HepG2 (cell line): ENCODE measurements around the gene KAZN. TPM values are rescaled to one million over a fixed set of nuclear protein-coding genes. Genes with fewer than 3 reads are reported as not detected.

Source experiments
- ATAC-seq: fragments of 200-7000 bp; cut with Tn5 transposase; 3 replicates; pipeline ENCODE4 v1.9.1; 2020; ENCODE audit warnings: mild to moderate bottlenecking, moderate library complexity
- BruUV-seq: library from RNA; stranded (reverse); fragments of 400-500 nt; replicated peaks from 2 replicates; lab custom pipeline; 2021; lab: Mats Ljungman, UMichigan
- CTCF ChIA-PET: fragments of 300-600 bp; formaldehyde crosslinking; extraction: SDS; loops from one replicate; lab custom pipeline; 2021; ENCODE audit warnings: low total read pairs, inconsistent platforms, low intra/inter-chr PET ratio; lab: Yijun Ruan, JAX
- POLR2A ChIA-PET: fragments of 350-600 bp; sonication (Branson Sonifier 250); formaldehyde crosslinking; loops from one replicate; lab custom pipeline; 2020; ENCODE audit warnings: antibody characterized with exemption, inconsistent platforms; lab: Yijun Ruan, JAX
- DNase-seq: peaks from one replicate; pipeline ENCODE4 v3.0.0-alpha.2; 2015; ENCODE audit warnings: low spot score
- FAIRE-seq: peaks from 3 replicates; lab custom pipeline; 2011; peaks lifted over from hg19 to GRCh38; lab: Jason Lieb, UNC
- H2AFZ ChIP-seq: one replicate; pipeline ENCODE4 v1.6.1; 2011; ENCODE audit warnings: low read length, inconsistent platforms
- H3K27ac ChIP-seq: fragments of 300-600 bp; 3 replicates; pipeline ENCODE4 v1.8.0; 2011; ENCODE audit warnings: mixed run types, mild to moderate bottlenecking, mixed read lengths, low read length, inconsistent platforms; ENCODE audit not compliant: insufficient read depth; ENCODE audit errors: extremely low read length
- H3K27me3 ChIP-seq, 2 experiments: fragments of 200-600 bp in 1 of 2; 2 replicates in 1 of 2; 3 replicates in 1 of 2; pipeline versions ENCODE4 v1.6.0 to v1.8.0; 2011; ENCODE audit warnings: low read length in 2 of 2, mild to moderate bottlenecking in 2 of 2, moderate library complexity in 2 of 2, inconsistent platforms in 1 of 2; ENCODE audit not compliant: insufficient read depth in 2 of 2, control insufficient read depth in 1 of 2
- H3K36me3 ChIP-seq, 2 experiments: fragments of 200-600 bp in 1 of 2; replicated peaks in 1 of 2; 2 replicates in 1 of 2; 3 replicates in 1 of 2; pipeline versions ENCODE4 v1.5.1 to v1.8.0; 2011; ENCODE audit warnings: low read length in 2 of 2, inconsistent platforms in 1 of 2; ENCODE audit not compliant: insufficient read depth in 2 of 2, control insufficient read depth in 1 of 2
- H3K4me1 ChIP-seq: 2 replicates; pipeline ENCODE4 v1.5.1; 2012; ENCODE audit warnings: low read length, inconsistent platforms; ENCODE audit not compliant: insufficient read depth
- H3K4me2 ChIP-seq: 2 replicates; pipeline ENCODE4 v1.6.0; 2011; ENCODE audit warnings: low read depth, low read length, inconsistent platforms
- H3K4me3 ChIP-seq, 3 experiments: fragments of 200-600 bp in 1 of 3; sonication (generic), shearing (Covaris generic) in 1 of 3; replicated peaks in 1 of 3; 2 replicates each; pipeline ENCODE4 v1.5.1; 2011 to 2016; ENCODE audit warnings: low read length in 3 of 3, inconsistent platforms in 2 of 3, low read depth in 2 of 3, mild to moderate bottlenecking in 2 of 3, control low read depth in 1 of 3, mixed read lengths in 1 of 3; ENCODE audit not compliant: insufficient read depth in 1 of 3
- H3K79me2 ChIP-seq: one replicate; pipeline ENCODE4 v1.6.1; 2011; ENCODE audit warnings: low read length, inconsistent platforms; ENCODE audit not compliant: insufficient read depth
- H3K9ac ChIP-seq: 2 replicates; pipeline ENCODE4 v1.6.0; 2011; ENCODE audit warnings: mild to moderate bottlenecking, low read depth, low read length, inconsistent platforms; ENCODE audit not compliant: insufficient read depth
- H3K9me3 ChIP-seq: 2 replicates; pipeline ENCODE4 v1.5.1; 2012; ENCODE audit warnings: mild to moderate bottlenecking, low read length
- H4K20me1 ChIP-seq: 2 replicates; pipeline ENCODE4 v1.6.0; 2011; ENCODE audit warnings: inconsistent platforms, mild to moderate bottlenecking, low read length, moderate library complexity; ENCODE audit not compliant: insufficient read depth
- GMEB1 ChIP-seq: sonication (generic); formaldehyde crosslinking; IDR thresholded peaks from 2 replicates; pipeline ENCODE4 v1.5.1; 2020; ENCODE audit warnings: missing genetic modification reagents, mild to moderate bottlenecking, borderline replicate concordance
- PHF8 ChIP-seq: sonication (generic); formaldehyde crosslinking; IDR thresholded peaks from 2 replicates; pipeline ENCODE4 v1.5.0; 2020; ENCODE audit warnings: missing genetic modification reagents
- POGK ChIP-seq: sonication (generic); formaldehyde crosslinking; conservative IDR thresholded peaks from 2 replicates; pipeline ENCODE4 v1.8.0; 2022; ENCODE audit warnings: mild to moderate bottlenecking, moderate library complexity, missing genetic modification reagents
- RFX5 ChIP-seq: IDR thresholded peaks from 2 replicates; pipeline ENCODE4 v1.6.1; 2011; ENCODE audit warnings: low read depth, low read length, improper control_type of control experiment
- RORA ChIP-seq: sonication (generic); formaldehyde crosslinking; IDR thresholded peaks from 2 replicates; pipeline ENCODE4 v1.5.0; 2020; ENCODE audit warnings: mild to moderate bottlenecking, missing genetic modification reagents, moderate library complexity
- SOX5 ChIP-seq: IDR thresholded peaks from 2 replicates; pipeline ENCODE4 v1.6.1; 2016; ENCODE audit warnings: borderline replicate concordance
- ZFP91 ChIP-seq: sonication (generic); formaldehyde crosslinking; IDR thresholded peaks from 2 replicates; pipeline ENCODE4 v1.9.0; 2022; ENCODE audit warnings: missing genetic modification reagents, mild to moderate bottlenecking, borderline replicate concordance
- ZNF431 ChIP-seq: sonication (generic); formaldehyde crosslinking; IDR thresholded peaks from 2 replicates; pipeline ENCODE4 v1.9.0; 2022; ENCODE audit warnings: missing genetic modification reagents, low read depth, mild to moderate bottlenecking, borderline replicate concordance
- ZNF432 ChIP-seq: sonication (generic); formaldehyde crosslinking; IDR thresholded peaks from 2 replicates; pipeline ENCODE4 v1.5.0; 2020; ENCODE audit warnings: missing genetic modification reagents, mild to moderate bottlenecking, borderline replicate concordance
- ZNF501 ChIP-seq: sonication (generic); formaldehyde crosslinking; IDR thresholded peaks from 2 replicates; pipeline ENCODE4 v1.5.1; 2020; ENCODE audit warnings: mild to moderate bottlenecking, moderate library complexity, missing genetic modification reagents
- WGBS: methylation state at CpG from one replicate; pipeline ENCODE4 v1.1.6; 2017; ENCODE audit warnings: low lambda C conversion rate; 5-methylcytosine and 5-hydroxymethylcytosine counted together
- in situ Hi-C: cut with HindIII; loops from 2 replicates; pipeline ENCODE4 v1.10.0; 2017; ENCODE audit warnings: low pct_unique_long_range_greater_than_20kb; ENCODE audit not compliant: extremely low pct_ligation_motif_present
- intact Hi-C: fragments of 100-400 bp; cut with micrococcal nuclease; formaldehyde crosslinking; loops from one replicate; pipeline ENCODE4 v1.10.0; 2022; ENCODE audit not compliant: unreplicated experiment
- polyA plus RNA-seq, 8 experiments: library from polyadenylated mRNA; depleted of rRNA in 3 of 8; stranded (reverse) in 7 of 8; unstranded in 1 of 8; fragments of >200 nt; fragmentation: Illumina TruSeq in 4 of 8; extraction: Trizol in 4 of 8; gene quantifications; 2 replicates each; pipeline versions ENCODE4 v1.2.1 to v1.2.3, GENCODE V29; 2011 to 2016; ENCODE audit warnings: low read depth in 4 of 8, missing spikeins in 1 of 8, mixed read lengths in 1 of 8; ENCODE audit not compliant: insufficient read depth in 1 of 8
- total RNA-seq, 5 experiments: library from RNA; depleted of rRNA; stranded (reverse); fragments of >200 nt; fragmentation: Illumina TruSeq; extraction: Trizol; gene quantifications; 2 replicates each; pipeline ENCODE4 v1.2.3, GENCODE V29; 2016; ENCODE audit warnings: low read depth in 1 of 5

KAZN gene
- total and polyA plus RNA-seq, 2 of the 13 experiments (the other 11 are each of a cell fraction or from before 2014, with no cell fraction given): 10.4 to 13.5 TPM

- Histone ChIP-seq H3K4me2 (no peak overlapping the region), H3K9ac (no peak overlapping the region), H4K20me1 (peaks cover 13% of the 10 kb centered on the region), H2AFZ (no peak overlapping the region), H3K4me3 (no peak overlapping the region), H3K27me3 (no peaks in the 10 kb centered on the region), H3K36me3 (peaks cover 12 to 41% of the 10 kb centered on the region in 2 experiments), H3K4me1 (no peaks in the 10 kb centered on the region), H3K27ac (no peak overlapping the region)
- CTCF ChIA-PET: no interaction called here
- in situ Hi-C loops: loop anchor here (25.0 kb wide), 3 partner anchors 123 to 1073 kb away; no protein-coding TSS in a partner anchor
- intact Hi-C loops: no loop called here
- no TSS peak for BruUV-seq
- ATAC-seq (no peak), DNase-seq (no peak)
- 96% methylated on average over 3 of the region's 3 CpGs for WGBS
- POLR2A ChIA-PET: no interaction called here
- TF ChIP-seq RFX5 (no peak), ZFP91 (CRISPR knock-in tag) (no peak), ZNF501 (CRISPR knock-in tag) (no peak), RORA (CRISPR knock-in tag) (no peak), ZNF432 (CRISPR knock-in tag) (no peak)
- TF ChIP-seq, all 625 proteins: peak for 0
- Histone ChIP-seq H3K79me2 (no peaks in the 10 kb centered on the region), H3K9me3 (no peaks in the 10 kb centered on the region)
- no peak for FAIRE-seq
Observed at GRCh38 chr1:15035236-15035635, 436.8 kb downstream of the KAZN start.

GRCh38 chr1:15036101-15036500 lies 437.6 kb downstream of the KAZN start:
- no peak overlapping the region for H3K9ac ChIP-seq
- in situ Hi-C loops: loop anchor here (25.0 kb wide), 3 partner anchors 124 to 1074 kb away; no protein-coding TSS in a partner anchor
- CTCF ChIA-PET: no interaction called here
- TF ChIP-seq POGK (CRISPR knock-in tag) (no peak), GMEB1 (CRISPR knock-in tag) (no peak), PHF8 (CRISPR knock-in tag) (no peak), SOX5 (CRISPR knock-in tag) (no peak), ZNF431 (CRISPR knock-in tag) (no peak)

More at GRCh38 chr1:15036101-15036500, 437.6 kb downstream of the KAZN start:
- Histone ChIP-seq H3K4me1 (no peaks in the 10 kb centered on the region), H3K4me3 (no peak overlapping the region), H4K20me1 (peaks cover 13% of the 10 kb centered on the region), H3K27me3 (no peaks in the 10 kb centered on the region), H3K9me3 (no peaks in the 10 kb centered on the region), H3K4me2 (no peak overlapping the region), H3K36me3 (peaks cover 12 to 44% of the 10 kb centered on the region in 2 experiments), H3K27ac (no peak overlapping the region), H2AFZ (no peak overlapping the region), H3K79me2 (no peaks in the 10 kb centered on the region)
- intact Hi-C loops: no loop called here
- DNase-seq (no peak), FAIRE-seq (no peak), ATAC-seq (no peak)
- no TSS peak for BruUV-seq
- WGBS: 80% methylated on average over 9 of the region's 10 CpGs
- POLR2A ChIA-PET: no interaction called here
